Measurements from ENCODE around the gene GNRHR. TPM values are rescaled to one million over a fixed set of nuclear protein-coding genes. Genes with fewer than 3 reads are reported as not detected.

Gene GNRHR
- total and polyA plus RNA-seq, 2 experiments from 2014 or later: 0.10 TPM; not detected in 1

DNA sequence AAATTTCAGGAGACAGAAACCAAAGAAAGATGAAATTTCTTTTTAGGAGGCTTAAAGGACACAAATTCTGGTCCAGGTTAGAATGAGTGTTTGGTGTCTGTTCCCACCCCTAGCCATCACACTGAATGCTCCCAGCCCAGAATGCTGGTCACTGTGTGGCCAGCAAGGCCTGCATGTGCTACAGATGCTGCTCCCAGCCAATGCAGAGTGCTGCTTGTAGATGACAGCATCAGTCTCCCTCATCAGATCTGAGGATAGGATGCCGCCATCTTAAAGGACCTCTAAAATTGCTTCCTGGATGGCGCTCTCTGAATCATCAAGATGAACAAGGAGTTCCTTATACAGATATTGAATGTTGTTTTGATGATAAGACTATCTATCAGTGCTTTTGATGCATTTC is 35.3 kb downstream of the GNRHR start:
- DNase-seq (ENCODE audit: low spot score) (no peak), ATAC-seq (no peak)
- TF ChIP-seq, protein P1, sequence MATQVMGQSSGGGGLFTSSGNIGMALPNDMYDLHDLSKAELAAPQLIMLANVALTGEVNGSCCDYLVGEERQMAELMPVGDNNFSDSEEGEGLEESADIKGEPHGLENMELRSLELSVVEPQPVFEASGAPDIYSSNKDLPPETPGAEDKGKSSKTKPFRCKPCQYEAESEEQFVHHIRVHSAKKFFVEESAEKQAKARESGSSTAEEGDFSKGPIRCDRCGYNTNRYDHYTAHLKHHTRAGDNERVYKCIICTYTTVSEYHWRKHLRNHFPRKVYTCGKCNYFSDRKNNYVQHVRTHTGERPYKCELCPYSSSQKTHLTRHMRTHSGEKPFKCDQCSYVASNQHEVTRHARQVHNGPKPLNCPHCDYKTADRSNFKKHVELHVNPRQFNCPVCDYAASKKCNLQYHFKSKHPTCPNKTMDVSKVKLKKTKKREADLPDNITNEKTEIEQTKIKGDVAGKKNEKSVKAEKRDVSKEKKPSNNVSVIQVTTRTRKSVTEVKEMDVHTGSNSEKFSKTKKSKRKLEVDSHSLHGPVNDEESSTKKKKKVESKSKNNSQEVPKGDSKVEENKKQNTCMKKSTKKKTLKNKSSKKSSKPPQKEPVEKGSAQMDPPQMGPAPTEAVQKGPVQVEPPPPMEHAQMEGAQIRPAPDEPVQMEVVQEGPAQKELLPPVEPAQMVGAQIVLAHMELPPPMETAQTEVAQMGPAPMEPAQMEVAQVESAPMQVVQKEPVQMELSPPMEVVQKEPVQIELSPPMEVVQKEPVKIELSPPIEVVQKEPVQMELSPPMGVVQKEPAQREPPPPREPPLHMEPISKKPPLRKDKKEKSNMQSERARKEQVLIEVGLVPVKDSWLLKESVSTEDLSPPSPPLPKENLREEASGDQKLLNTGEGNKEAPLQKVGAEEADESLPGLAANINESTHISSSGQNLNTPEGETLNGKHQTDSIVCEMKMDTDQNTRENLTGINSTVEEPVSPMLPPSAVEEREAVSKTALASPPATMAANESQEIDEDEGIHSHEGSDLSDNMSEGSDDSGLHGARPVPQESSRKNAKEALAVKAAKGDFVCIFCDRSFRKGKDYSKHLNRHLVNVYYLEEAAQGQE (IDR thresholded peaks at IDR 0.05; ENCODE audit: unreplicated experiment): no peak
- TF ChIP-seq EZH2 (IDR thresholded peaks at IDR 0.05; ENCODE audit: low read depth, unreplicated experiment) (no peak), CTCF (conservative IDR thresholded peaks at IDR 0.05; ENCODE audit: low read depth in 2 of 2) (no peak), CREB1 (CRISPR knock-in tag; IDR thresholded peaks at IDR 0.05; ENCODE audit: low read depth) (no peak), NANOG (IDR thresholded peaks at IDR 0.05; ENCODE audit: borderline replicate concordance) (no peak), ZNF331 (CRISPR knock-in tag; IDR thresholded peaks at IDR 0.05; ENCODE audit: low read depth) (no peak), POLR2AphosphoS5 (IDR thresholded peaks at IDR 0.05; ENCODE audit: low read depth) (no peak), JUNB (IDR thresholded peaks at IDR 0.05; ENCODE audit: unreplicated experiment) (no peak), STAT1 (IDR thresholded peaks at IDR 0.05; ENCODE audit: unreplicated experiment) (no peak), ZNF114 (CRISPR knock-in tag; IDR thresholded peaks at IDR 0.05) (no peak), ETS1 (IDR thresholded peaks at IDR 0.05) (no peak), EZH2phosphoT487 (IDR thresholded peaks at IDR 0.05; ENCODE audit: unreplicated experiment) (no peak)
- TF ChIP-seq, protein P2, sequence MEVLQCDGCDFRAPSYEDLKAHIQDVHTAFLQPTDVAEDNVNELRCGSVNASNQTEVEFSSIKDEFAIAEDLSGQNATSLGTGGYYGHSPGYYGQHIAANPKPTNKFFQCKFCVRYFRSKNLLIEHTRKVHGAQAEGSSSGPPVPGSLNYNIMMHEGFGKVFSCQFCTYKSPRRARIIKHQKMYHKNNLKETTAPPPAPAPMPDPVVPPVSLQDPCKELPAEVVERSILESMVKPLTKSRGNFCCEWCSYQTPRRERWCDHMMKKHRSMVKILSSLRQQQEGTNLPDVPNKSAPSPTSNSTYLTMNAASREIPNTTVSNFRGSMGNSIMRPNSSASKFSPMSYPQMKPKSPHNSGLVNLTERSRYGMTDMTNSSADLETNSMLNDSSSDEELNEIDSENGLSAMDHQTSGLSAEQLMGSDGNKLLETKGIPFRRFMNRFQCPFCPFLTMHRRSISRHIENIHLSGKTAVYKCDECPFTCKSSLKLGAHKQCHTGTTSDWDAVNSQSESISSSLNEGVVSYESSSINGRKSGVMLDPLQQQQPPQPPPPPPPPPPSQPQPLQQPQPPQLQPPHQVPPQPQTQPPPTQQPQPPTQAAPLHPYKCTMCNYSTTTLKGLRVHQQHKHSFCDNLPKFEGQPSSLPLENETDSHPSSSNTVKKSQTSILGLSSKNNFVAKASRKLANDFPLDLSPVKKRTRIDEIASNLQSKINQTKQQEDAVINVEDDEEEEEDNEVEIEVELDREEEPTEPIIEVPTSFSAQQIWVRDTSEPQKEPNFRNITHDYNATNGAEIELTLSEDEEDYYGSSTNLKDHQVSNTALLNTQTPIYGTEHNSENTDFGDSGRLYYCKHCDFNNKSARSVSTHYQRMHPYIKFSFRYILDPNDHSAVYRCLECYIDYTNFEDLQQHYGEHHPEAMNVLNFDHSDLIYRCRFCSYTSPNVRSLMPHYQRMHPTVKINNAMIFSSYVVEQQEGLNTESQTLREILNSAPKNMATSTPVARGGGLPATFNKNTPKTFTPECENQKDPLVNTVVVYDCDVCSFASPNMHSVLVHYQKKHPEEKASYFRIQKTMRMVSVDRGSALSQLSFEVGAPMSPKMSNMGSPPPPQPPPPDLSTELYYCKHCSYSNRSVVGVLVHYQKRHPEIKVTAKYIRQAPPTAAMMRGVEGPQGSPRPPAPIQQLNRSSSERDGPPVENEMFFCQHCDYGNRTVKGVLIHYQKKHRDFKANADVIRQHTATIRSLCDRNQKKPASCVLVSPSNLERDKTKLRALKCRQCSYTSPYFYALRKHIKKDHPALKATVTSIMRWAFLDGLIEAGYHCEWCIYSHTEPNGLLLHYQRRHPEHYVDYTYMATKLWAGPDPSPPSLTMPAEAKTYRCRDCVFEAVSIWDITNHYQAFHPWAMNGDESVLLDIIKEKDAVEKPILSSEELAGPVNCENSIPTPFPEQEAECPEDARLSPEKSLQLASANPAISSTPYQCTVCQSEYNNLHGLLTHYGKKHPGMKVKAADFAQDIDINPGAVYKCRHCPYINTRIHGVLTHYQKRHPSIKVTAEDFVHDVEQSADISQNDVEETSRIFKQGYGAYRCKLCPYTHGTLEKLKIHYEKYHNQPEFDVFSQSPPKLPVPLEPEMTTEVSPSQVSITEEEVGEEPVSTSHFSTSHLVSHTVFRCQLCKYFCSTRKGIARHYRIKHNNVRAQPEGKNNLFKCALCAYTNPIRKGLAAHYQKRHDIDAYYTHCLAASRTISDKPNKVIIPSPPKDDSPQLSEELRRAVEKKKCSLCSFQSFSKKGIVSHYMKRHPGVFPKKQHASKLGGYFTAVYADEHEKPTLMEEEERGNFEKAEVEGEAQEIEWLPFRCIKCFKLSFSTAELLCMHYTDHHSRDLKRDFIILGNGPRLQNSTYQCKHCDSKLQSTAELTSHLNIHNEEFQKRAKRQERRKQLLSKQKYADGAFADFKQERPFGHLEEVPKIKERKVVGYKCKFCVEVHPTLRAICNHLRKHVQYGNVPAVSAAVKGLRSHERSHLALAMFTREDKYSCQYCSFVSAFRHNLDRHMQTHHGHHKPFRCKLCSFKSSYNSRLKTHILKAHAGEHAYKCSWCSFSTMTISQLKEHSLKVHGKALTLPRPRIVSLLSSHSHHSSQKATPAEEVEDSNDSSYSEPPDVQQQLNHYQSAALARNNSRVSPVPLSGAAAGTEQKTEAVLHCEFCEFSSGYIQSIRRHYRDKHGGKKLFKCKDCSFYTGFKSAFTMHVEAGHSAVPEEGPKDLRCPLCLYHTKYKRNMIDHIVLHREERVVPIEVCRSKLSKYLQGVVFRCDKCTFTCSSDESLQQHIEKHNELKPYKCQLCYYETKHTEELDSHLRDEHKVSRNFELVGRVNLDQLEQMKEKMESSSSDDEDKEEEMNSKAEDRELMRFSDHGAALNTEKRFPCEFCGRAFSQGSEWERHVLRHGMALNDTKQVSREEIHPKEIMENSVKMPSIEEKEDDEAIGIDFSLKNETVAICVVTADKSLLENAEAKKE (CRISPR knock-in tag; IDR thresholded peaks at IDR 0.05): no peak
- Histone ChIP-seq H3K36me3 (ENCODE audit: insufficient read depth) (no peaks in the 10 kb centered on the region), H3F3A (replicated peaks; ENCODE audit: low read depth) (no peaks in the 10 kb centered on the region), H4K20me1 (replicated peaks; ENCODE audit: insufficient read depth) (no peaks in the 10 kb centered on the region), H3K4me2 (no peak overlapping the region), H3K4me3 (no peak overlapping the region), H2AFZ (no peak overlapping the region), H3K9me2 (ENCODE audit: insufficient read depth) (peaks cover 12% of the 10 kb centered on the region), H3K27ac (ENCODE audit: low read depth) (no peak overlapping the region), H3K27me3 (ENCODE audit: insufficient read depth) (no peaks in the 10 kb centered on the region), H3K4me1 (ENCODE audit: insufficient read depth) (no peaks in the 10 kb centered on the region), H3K79me2 (replicated peaks; ENCODE audit: insufficient read depth) (no peaks in the 10 kb centered on the region)
- Mint-ChIP-seq H3K27ac (no peak overlapping the region), H3K27me3 (ENCODE audit: insufficient read depth, low read depth, poor library complexity) (peaks cover 2% of the 10 kb centered on the region), H3K36me3 (ENCODE audit: low read depth) (peaks cover 48% of the 10 kb centered on the region), H3K9me3 (peaks cover 7% of the 10 kb centered on the region; the same call in 2 of the 3 replicates), H3K4me1 (peaks cover 27% of the 10 kb centered on the region), H3K4me3 (no peak overlapping the region)

Data from GM23338 (cell line).